ENCODE results near the gene TTC8.

TTC8 gene

GRCh38 chr14:88877192-88877591, 52.7 kb downstream of the TTC8 start:
- H3K4me3 ChIP-seq (ENCODE audit: low read depth, low read length), result no peak overlapping the region
- no peak for TF ChIP-seq CTCF (IDR thresholded peaks at IDR 0.05; ENCODE audit: low read depth, low read length, missing control alignments)
- DNase-seq (ENCODE audit: low read depth), result no peak

- no peak for DNase-seq (ENCODE audit: low read depth)
- TF ChIP-seq CTCF (IDR thresholded peaks at IDR 0.05; ENCODE audit: low read depth, low read length, missing control alignments), result no peak
- no peak overlapping the region for H3K4me3 ChIP-seq (ENCODE audit: low read depth, low read length)
These were observed 54.6 kb downstream of the TTC8 start for GRCh38 chr14:88879022-88879421.

- DNase-seq (ENCODE audit: low read depth), result no peak
- H3K4me3 ChIP-seq (ENCODE audit: low read depth, low read length), result no peak overlapping the region
- TF ChIP-seq CTCF (IDR thresholded peaks at IDR 0.05; ENCODE audit: low read depth, low read length, missing control alignments), result no peak
These were observed 57.8 kb downstream of the TTC8 start for GRCh38 chr14:88882236-88882635.

GRCh38 chr14:88895116-88895515, 70.7 kb downstream of the TTC8 start:
- TF ChIP-seq CTCF (IDR thresholded peaks at IDR 0.05; ENCODE audit: low read depth, low read length, missing control alignments), result no peak
- H3K4me3 ChIP-seq (ENCODE audit: low read depth, low read length), result no peak overlapping the region
- DNase-seq (ENCODE audit: low read depth), result no peak

- no peak for TF ChIP-seq CTCF (IDR thresholded peaks at IDR 0.05; ENCODE audit: low read depth, low read length, missing control alignments)
- no peak overlapping the region for H3K4me3 ChIP-seq (ENCODE audit: low read depth, low read length)
- DNase-seq (ENCODE audit: low read depth), result no peak
These were observed 76.7 kb downstream of the TTC8 start for GRCh38 chr14:88901189-88901588.

GRCh38 chr14:88901991-88902390, 77.5 kb downstream of the TTC8 start:
- TF ChIP-seq CTCF (IDR thresholded peaks at IDR 0.05; ENCODE audit: low read depth, low read length, missing control alignments), result no peak
- H3K4me3 ChIP-seq (ENCODE audit: low read depth, low read length), result no peak overlapping the region
- DNase-seq (ENCODE audit: low read depth), result no peak

GRCh38 chr14:88902850-88903249, 78.4 kb downstream of the TTC8 start:
- TF ChIP-seq CTCF (IDR thresholded peaks at IDR 0.05; ENCODE audit: low read depth, low read length, missing control alignments), result no peak
- DNase-seq (ENCODE audit: low read depth), result no peak

More at GRCh38 chr14:88902850-88903249, 78.4 kb downstream of the TTC8 start:
- no peak overlapping the region for H3K4me3 ChIP-seq (ENCODE audit: low read depth, low read length)

Measured in GM12864 (cell line).